ENCODE results near the gene RPTOR.

GRCh38 chr17:80774146-80774545 lies 229.5 kb downstream of the RPTOR start:
- TF ChIP-seq RARB (CRISPR knock-in tag; IDR thresholded peaks at IDR 0.05) = no peak
- no peak for TF ChIP-seq SNAI2 (CRISPR knock-in tag; IDR thresholded peaks at IDR 0.05)
- no peak for TF ChIP-seq ZNF70 (CRISPR knock-in tag; IDR thresholded peaks at IDR 0.05)
- no peak for TF ChIP-seq PATZ1 (CRISPR knock-in tag; IDR thresholded peaks at IDR 0.05; ENCODE audit: borderline replicate concordance)
- TF ChIP-seq CSRNP3 (CRISPR knock-in tag; IDR thresholded peaks at IDR 0.05) = no peak
- TF ChIP-seq BACH2 (CRISPR knock-in tag; IDR thresholded peaks at IDR 0.05; ENCODE audit: borderline replicate concordance) = no peak
- no peak for TF ChIP-seq OSR1 (CRISPR knock-in tag; IDR thresholded peaks at IDR 0.05)
- no peak for TF ChIP-seq ZFP30 (CRISPR knock-in tag; IDR thresholded peaks at IDR 0.05)

Data from SK-N-SH treated with all-trans-retinoic acid at 6 μM for 48 hours (cell line).